Endothelial cell of umbilical vein (primary cell): ENCODE results near the gene GRHPR. TPM values are rescaled to one million over a fixed set of nuclear protein-coding genes. Genes with fewer than 3 reads are reported as not detected.

Experiments used
- BruUV-seq: library from RNA; stranded (reverse); fragments of 400-500 nt; replicated peaks from 2 replicates; lab custom pipeline; 2021; lab: Mats Ljungman, UMichigan
- CTCF ChIA-PET: fragments of 300-600, 350-600 bp; sonication (Branson Sonifier 250); formaldehyde crosslinking; loops from one replicate; lab custom pipeline; 2021; ENCODE audit warnings: antibody characterized with exemption, inconsistent platforms; lab: Charles Lee
- POLR2A ChIA-PET: fragments of 300-600, 350-600 bp; sonication (Branson Sonifier 250); formaldehyde crosslinking; loops from one replicate; lab custom pipeline; 2021; ENCODE audit warnings: antibody characterized with exemption, inconsistent platforms; lab: Charles Lee
- DNase-seq: peaks from one replicate; pipeline ENCODE4 v3.0.0-alpha.2; 2011; ENCODE audit warnings: low read depth, low spot score
- FAIRE-seq: peaks from 2 replicates; lab custom pipeline; 2011; peaks lifted over from hg19 to GRCh38; lab: Jason Lieb, UNC
- H2AFZ ChIP-seq: 2 replicates; pipeline ENCODE4 v1.6.0; 2012; ENCODE audit warnings: low read depth, low read length, control low read depth, inconsistent platforms
- H3K27ac ChIP-seq: 2 replicates; pipeline ENCODE4 v1.5.1; 2011; ENCODE audit warnings: low read depth, mild to moderate bottlenecking, control low read depth, low read length, moderate library complexity; ENCODE audit not compliant: insufficient read depth
- H3K27me3 ChIP-seq, 2 experiments: 2 replicates each; pipeline versions ENCODE4 v1.6.0 to v1.6.1; 2011; ENCODE audit warnings: low read length in 2 of 2, mixed read lengths in 1 of 2; ENCODE audit not compliant: control insufficient read depth in 2 of 2, insufficient read depth in 2 of 2
- H3K36me3 ChIP-seq, 2 experiments: 2 replicates in 1 of 2; 3 replicates in 1 of 2; pipeline ENCODE4 v1.5.1; 2011; ENCODE audit warnings: low read length in 2 of 2, mild to moderate bottlenecking in 1 of 2, moderate library complexity in 1 of 2; ENCODE audit not compliant: control insufficient read depth in 2 of 2, insufficient read depth in 2 of 2; ENCODE audit errors: extremely low read depth in 1 of 2
- H3K4me1 ChIP-seq: 3 replicates; pipeline ENCODE4 v1.5.1; 2011; ENCODE audit warnings: mild to moderate bottlenecking, low read length; ENCODE audit not compliant: control insufficient read depth, insufficient read depth; ENCODE audit errors: extremely low read depth
- H3K4me2 ChIP-seq: 2 replicates; pipeline ENCODE4 v1.6.1; 2011; ENCODE audit warnings: low read length, control low read depth, mixed read lengths; ENCODE audit not compliant: insufficient read depth
- H3K4me3 ChIP-seq, 3 experiments: fragments of 200-600 bp in 1 of 3; sonication (generic), shearing (Covaris generic) in 1 of 3; replicated peaks in 1 of 3; 2 replicates each; pipeline ENCODE4 v1.5.1; 2011 to 2016; ENCODE audit warnings: control low read depth in 3 of 3, low read length in 3 of 3, mild to moderate bottlenecking in 2 of 3, inconsistent platforms in 1 of 3, low read depth in 1 of 3, moderate library complexity in 1 of 3; ENCODE audit not compliant: insufficient read depth in 1 of 3
- H3K79me2 ChIP-seq: 2 replicates; pipeline ENCODE4 v1.6.0; 2012; ENCODE audit warnings: low read length, inconsistent platforms; ENCODE audit not compliant: control insufficient read depth, insufficient read depth
- H3K9ac ChIP-seq: replicated peaks from 2 replicates; pipeline ENCODE3; 2011; ENCODE audit warnings: low read length, control low read depth; ENCODE audit not compliant: insufficient read depth; ENCODE audit errors: extremely low read depth
- H3K9me1 ChIP-seq: replicated peaks from 3 replicates; pipeline ENCODE4 v1.6.0; 2011; ENCODE audit warnings: mild to moderate bottlenecking, low read length; ENCODE audit not compliant: control insufficient read depth, insufficient read depth; ENCODE audit errors: extremely low read depth
- H3K9me3 ChIP-seq: replicated peaks from 2 replicates; pipeline ENCODE4 v1.5.1; 2012; ENCODE audit warnings: low read length, inconsistent platforms; ENCODE audit not compliant: control insufficient read depth, insufficient read depth
- H4K20me1 ChIP-seq: replicated peaks from 2 replicates; pipeline ENCODE3; 2011; ENCODE audit warnings: mild to moderate bottlenecking, low read length; ENCODE audit not compliant: control insufficient read depth, insufficient read depth; ENCODE audit errors: extremely low read depth
- EZH2 ChIP-seq: IDR thresholded peaks from 2 replicates; pipeline ENCODE4 v1.6.1; 2012; ENCODE audit warnings: borderline replicate concordance, low read depth, mild to moderate bottlenecking, moderate library complexity, low read length, inconsistent platforms; ENCODE audit not compliant: severe bottlenecking
- FOS ChIP-seq: IDR thresholded peaks from 2 replicates; pipeline ENCODE4 v1.6.1; 2011; ENCODE audit warnings: mild to moderate bottlenecking, low read length, moderate library complexity, borderline replicate concordance; ENCODE audit not compliant: insufficient read depth
- GATA2 ChIP-seq: IDR thresholded peaks from 2 replicates; pipeline ENCODE4 v1.7.0; 2011; ENCODE audit warnings: low read depth, mild to moderate bottlenecking, moderate library complexity, mixed read lengths, low read length; ENCODE audit not compliant: insufficient read length, insufficient read depth
- MAX ChIP-seq: IDR thresholded peaks from 2 replicates; pipeline ENCODE4 v1.6.1; 2011; ENCODE audit not compliant: insufficient read depth, insufficient read length
- MYC ChIP-seq: IDR thresholded peaks from one replicate; pipeline ENCODE4 v1.6.1; 2011; ENCODE audit warnings: mild to moderate bottlenecking, low read depth, low read length
- POLR2A ChIP-seq: IDR thresholded peaks from 2 replicates; pipeline ENCODE4 v1.6.1; 2012; ENCODE audit warnings: low read depth, mild to moderate bottlenecking, control low read depth, low read length
- POLR2AphosphoS5 ChIP-seq: IDR thresholded peaks from 2 replicates; pipeline ENCODE4 v1.6.1; 2012; ENCODE audit warnings: low read depth, mild to moderate bottlenecking, control low read depth, low read length, moderate library complexity; ENCODE audit not compliant: insufficient read depth
- dilution Hi-C: fragments of 300-500 bp; cut with MboI; formaldehyde crosslinking; loops from one replicate; pipeline ENCODE4 v1.15.0; 2019; ENCODE audit warnings: low sequenced_read_pairs; ENCODE audit not compliant: extremely low pct_ligation_motif_present
- intact Hi-C: fragments of 100-400 bp; cut with micrococcal nuclease; formaldehyde crosslinking; loops from one replicate; pipeline ENCODE4 v1.10.0; 2022
- polyA plus RNA-seq, 4 experiments: library from polyadenylated mRNA; depleted of rRNA in 3 of 4; stranded (reverse) in 3 of 4; unstranded in 1 of 4; fragments of >200 nt; gene quantifications; 2 replicates each; pipeline versions ENCODE4 v1.2.1 to v1.2.3, GENCODE V29; 2011 to 2012; ENCODE audit warnings: missing spikeins in 1 of 4
- total RNA-seq: library from RNA; stranded (reverse); gene quantifications from 2 replicates; pipeline ENCODE4 v1.2.3, GENCODE V29; 2021
- TF ChIP-seq, protein P1 (sequence below), 2 donors: IDR thresholded peaks; 1 replicate in 1 of 2; 2 replicates in 1 of 2; pipeline ENCODE4 v1.5.1; 2011; ENCODE audit warnings: low read length in 2 of 2, mild to moderate bottlenecking in 2 of 2, moderate library complexity in 2 of 2, control low read depth in 1 of 2, inconsistent platforms in 1 of 2, low read depth in 1 of 2; ENCODE audit not compliant: insufficient read depth in 1 of 2; ENCODE audit errors: extremely low read depth in 1 of 2

Gene GRHPR
- total and polyA plus RNA-seq, 2 donors (not counting 3 experiments of a cell fraction or from before 2014, with no cell fraction given) = 91.2 to 247 TPM

- Histone ChIP-seq H3K9ac (no peak overlapping the region), H3K27me3 (no peaks in the 10 kb centered on the region), H3K79me2 (no peaks in the 10 kb centered on the region), H4K20me1 (no peaks in the 10 kb centered on the region), H3K4me3 (no peak overlapping the region), H3K4me2 (no peak overlapping the region), H2AFZ (no peak overlapping the region), H3K36me3 (peaks cover 4 to 35% of the 10 kb centered on the region in 2 experiments), H3K27ac (no peak overlapping the region), H3K9me1 (no peaks in the 10 kb centered on the region), H3K4me1 (no peaks in the 10 kb centered on the region), H3K9me3 (no peaks in the 10 kb centered on the region)
- CTCF ChIA-PET = no interaction called here
- intact Hi-C loops = no loop called here
- dilution Hi-C loops = no loop called here
- POLR2A ChIA-PET = no interaction called here
- FAIRE-seq = no peak
- BruUV-seq = no TSS peak
- DNase-seq = no peak
- no peak for TF ChIP-seq GATA2
- TF ChIP-seq POLR2AphosphoS5 = no peak
- no peak for TF ChIP-seq FOS
- TF ChIP-seq MYC = no peak
- no peak for TF ChIP-seq POLR2A
- TF ChIP-seq EZH2 = no peak
- TF ChIP-seq, protein P1, sequence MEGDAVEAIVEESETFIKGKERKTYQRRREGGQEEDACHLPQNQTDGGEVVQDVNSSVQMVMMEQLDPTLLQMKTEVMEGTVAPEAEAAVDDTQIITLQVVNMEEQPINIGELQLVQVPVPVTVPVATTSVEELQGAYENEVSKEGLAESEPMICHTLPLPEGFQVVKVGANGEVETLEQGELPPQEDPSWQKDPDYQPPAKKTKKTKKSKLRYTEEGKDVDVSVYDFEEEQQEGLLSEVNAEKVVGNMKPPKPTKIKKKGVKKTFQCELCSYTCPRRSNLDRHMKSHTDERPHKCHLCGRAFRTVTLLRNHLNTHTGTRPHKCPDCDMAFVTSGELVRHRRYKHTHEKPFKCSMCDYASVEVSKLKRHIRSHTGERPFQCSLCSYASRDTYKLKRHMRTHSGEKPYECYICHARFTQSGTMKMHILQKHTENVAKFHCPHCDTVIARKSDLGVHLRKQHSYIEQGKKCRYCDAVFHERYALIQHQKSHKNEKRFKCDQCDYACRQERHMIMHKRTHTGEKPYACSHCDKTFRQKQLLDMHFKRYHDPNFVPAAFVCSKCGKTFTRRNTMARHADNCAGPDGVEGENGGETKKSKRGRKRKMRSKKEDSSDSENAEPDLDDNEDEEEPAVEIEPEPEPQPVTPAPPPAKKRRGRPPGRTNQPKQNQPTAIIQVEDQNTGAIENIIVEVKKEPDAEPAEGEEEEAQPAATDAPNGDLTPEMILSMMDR (IDR thresholded peaks at IDR 0.05; ENCODE audit: extremely low read depth in 1 of 2, insufficient read depth in 1 of 2, low read depth in 1 of 2, low read length in 2 of 2) = no peak
- no peak for TF ChIP-seq MAX
These were observed 9.5 kb downstream of the GRHPR start for GRCh38 chr9:37432020-37432419.
